PFSK-1 (cell line): ENCODE results near the gene SLX9.

Experiments used
- FOXP2 ChIP-seq: optimal IDR thresholded peaks from 2 replicates; pipeline ENCODE3; 2011; ENCODE audit warnings: borderline replicate concordance, control low read depth, inconsistent platforms; ENCODE audit not compliant: insufficient read depth; ENCODE audit errors: extremely low read length, extremely low read depth
- POLR2AphosphoS5 ChIP-seq: IDR thresholded peaks from 2 replicates; pipeline ENCODE4 v1.6.1; 2012; ENCODE audit warnings: low read depth, mild to moderate bottlenecking, control low read depth, low read length, moderate library complexity
- REST ChIP-seq, 2 experiments: IDR thresholded peaks; 2 replicates each; pipeline versions ENCODE4 v1.6.1 to v1.8.0; 2011 to 2012; ENCODE audit warnings: low read depth in 2 of 2, low read length in 2 of 2, control low read depth in 1 of 2, inconsistent platforms in 1 of 2, mild to moderate bottlenecking in 1 of 2, moderate library complexity in 1 of 2; ENCODE audit not compliant: insufficient read depth in 1 of 2
- SIN3A ChIP-seq: IDR thresholded peaks from 2 replicates; pipeline ENCODE4 v1.6.1; 2012; ENCODE audit warnings: mild to moderate bottlenecking, low read length, moderate library complexity, borderline replicate concordance; ENCODE audit not compliant: insufficient read depth
- TAF1 ChIP-seq: IDR thresholded peaks from 2 replicates; pipeline ENCODE4 v1.6.1; 2012; ENCODE audit warnings: low read length, control low read depth, borderline replicate concordance; ENCODE audit not compliant: insufficient read depth

The SLX9 gene

GRCh38 chr21:44919913-44920693 is 19.7 kb upstream of the SLX9 start:
- TF ChIP-seq FOXP2 (no peak), SIN3A (no peak), TAF1 (no peak), REST (IDR thresholded peaks at IDR 0.05; ENCODE audit: insufficient read depth in 1 of 2, low read depth in 2 of 2, low read length in 2 of 2) (no peak), POLR2AphosphoS5 (no peak)

DNA sequence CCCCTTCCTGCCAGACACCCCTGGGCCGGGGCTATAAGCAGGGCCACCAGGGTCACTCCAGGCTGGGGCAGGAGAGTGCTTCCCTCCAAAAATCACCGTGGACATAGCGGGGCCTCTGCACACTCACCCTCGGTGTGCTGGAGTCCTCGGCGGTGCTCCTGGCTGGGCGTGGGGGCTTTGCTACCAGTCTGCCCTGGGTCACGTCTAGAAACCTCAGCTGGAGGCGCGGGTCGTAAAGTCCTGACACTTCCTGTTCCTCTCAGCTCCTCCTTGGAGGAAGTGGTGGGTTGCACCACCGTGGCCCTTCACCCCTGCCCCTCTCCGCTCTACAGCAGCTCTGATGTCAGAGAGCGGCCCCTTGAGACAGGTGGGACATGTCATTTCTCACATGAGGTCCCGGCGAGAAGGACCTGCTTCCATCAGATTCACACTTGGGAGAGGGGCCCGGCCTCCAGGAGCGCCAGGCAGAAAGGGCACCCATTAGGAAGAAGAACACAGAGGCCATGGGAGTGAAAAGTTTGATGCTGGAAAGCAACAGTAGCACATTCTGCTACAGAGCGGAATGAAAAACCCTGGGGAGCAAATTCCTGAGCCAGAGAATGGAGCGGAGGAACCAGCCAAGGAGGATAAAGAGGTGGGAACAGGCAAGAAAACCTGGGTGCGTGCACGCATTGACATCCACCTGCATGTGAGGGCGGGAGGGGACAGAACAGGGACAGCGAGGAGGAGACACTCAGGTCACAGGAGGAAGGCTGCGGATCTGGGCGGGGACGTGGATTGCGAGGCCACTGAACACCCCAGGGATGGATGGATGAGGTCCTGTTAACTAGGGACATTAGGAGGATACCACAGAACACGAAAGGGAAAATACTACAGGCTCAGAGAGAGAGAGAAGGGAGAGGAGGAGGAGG is 18.9 kb upstream of the SLX9 start, which contains the start of gene ITGB2:
ITGB2 (minus strand) TSS at position 206 of the 911 bp plus-strand sequence. CDS start 10,117 bp downstream, outside the sequence.
- TF ChIP-seq REST (IDR thresholded peaks at IDR 0.05; ENCODE audit: insufficient read depth in 1 of 2, low read depth in 2 of 2, low read length in 2 of 2) (no peak), FOXP2 (no peak), POLR2AphosphoS5 (no peak), SIN3A (no peak), TAF1 (no peak)

GRCh38 chr21:44921928-44922327 is 17.9 kb upstream of the SLX9 start:
- no peak for TF ChIP-seq SIN3A
- no peak for TF ChIP-seq POLR2AphosphoS5

DNA sequence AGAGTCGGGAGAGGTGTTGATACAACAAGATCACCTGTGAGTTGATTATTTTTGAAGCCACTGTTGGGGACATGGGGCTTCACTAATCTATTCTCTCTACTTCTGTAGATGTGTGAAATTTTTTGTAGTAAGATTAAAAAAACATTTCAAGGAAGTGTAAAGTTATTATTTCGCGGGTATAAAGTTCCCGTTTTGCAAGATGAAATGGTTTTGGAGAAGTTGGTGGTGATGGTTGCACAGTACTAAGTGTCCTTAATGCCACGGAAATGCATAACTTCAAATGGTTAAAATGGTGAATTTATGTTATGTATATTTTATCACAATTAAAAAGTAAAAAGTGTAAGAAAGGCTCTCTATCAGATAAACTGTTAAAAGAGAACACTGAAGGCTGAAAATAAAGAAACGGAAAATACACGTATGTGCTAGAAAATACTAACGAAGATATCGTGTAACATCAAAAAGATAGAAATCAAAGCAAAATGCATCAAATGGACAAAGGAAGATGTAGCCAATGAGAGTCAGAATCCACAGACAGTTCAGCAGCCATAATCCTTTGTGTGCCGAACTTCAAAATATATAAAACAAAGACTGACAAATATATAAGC is 16.2 kb upstream of the SLX9 start:
- no peak for TF ChIP-seq POLR2AphosphoS5
- no peak for TF ChIP-seq SIN3A
- no peak for TF ChIP-seq TAF1
- no peak for TF ChIP-seq REST (IDR thresholded peaks at IDR 0.05; ENCODE audit: insufficient read depth in 1 of 2, low read depth in 2 of 2, low read length in 2 of 2)
- TF ChIP-seq FOXP2, result no peak

DNA sequence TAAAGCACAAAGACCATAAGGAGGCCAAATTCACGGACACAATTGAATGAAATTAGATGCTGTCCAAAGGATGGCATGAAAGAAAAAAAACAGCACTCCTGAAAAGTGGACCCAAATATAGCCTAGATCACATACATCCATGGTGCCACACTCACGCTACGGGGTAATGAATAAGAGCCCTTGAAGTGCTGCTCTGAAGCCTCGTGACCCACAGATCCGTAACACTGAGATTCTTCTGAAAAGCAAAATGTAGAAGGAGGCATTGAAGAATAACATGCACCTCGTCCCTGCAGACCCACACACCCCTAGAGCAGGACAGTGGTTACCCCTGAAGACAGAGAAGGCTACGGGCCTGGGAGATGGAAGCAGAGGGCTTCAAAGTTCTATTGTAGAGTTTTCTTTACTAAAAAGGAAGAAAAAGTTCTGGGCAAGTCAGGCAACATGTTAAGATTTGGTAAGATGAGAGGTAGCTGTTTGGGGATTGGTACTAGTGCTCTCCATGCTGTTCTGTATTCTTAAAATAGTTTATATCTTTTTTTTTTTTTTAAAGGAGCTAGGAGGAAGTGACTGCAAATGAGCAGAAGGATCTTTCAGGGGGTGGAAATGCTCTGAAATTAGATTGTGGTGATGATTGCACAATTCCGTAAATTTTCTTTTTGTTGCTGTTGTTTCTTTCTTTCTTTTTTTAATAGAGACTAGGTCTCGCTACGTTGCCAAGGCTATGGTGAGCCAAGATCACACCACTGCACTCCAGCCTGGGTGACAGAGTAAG is 15.0 kb upstream of the SLX9 start:
- no peak for TF ChIP-seq POLR2AphosphoS5
- no peak for TF ChIP-seq REST (IDR thresholded peaks at IDR 0.05; ENCODE audit: insufficient read depth in 1 of 2, low read depth in 2 of 2, low read length in 2 of 2)
- TF ChIP-seq SIN3A, result no peak
- TF ChIP-seq FOXP2, result no peak
- TF ChIP-seq TAF1, result no peak
